HepG2 (cell line): ENCODE data around the gene PTPN2. TPM values are rescaled to one million over a fixed set of nuclear protein-coding genes. Genes with fewer than 3 reads are reported as not detected.

ENCODE experiments used
- ATAC-seq: fragments of 200-7000 bp; cut with Tn5 transposase; 3 replicates; pipeline ENCODE4 v1.9.1; 2020; ENCODE audit warnings: mild to moderate bottlenecking, moderate library complexity
- BruUV-seq: library from RNA; stranded (reverse); fragments of 400-500 nt; replicated peaks from 2 replicates; lab custom pipeline; 2021; lab: Mats Ljungman, UMichigan
- CTCF ChIA-PET: fragments of 300-600 bp; formaldehyde crosslinking; extraction: SDS; loops from one replicate; lab custom pipeline; 2021; ENCODE audit warnings: low total read pairs, inconsistent platforms, low intra/inter-chr PET ratio; lab: Yijun Ruan, JAX
- POLR2A ChIA-PET: fragments of 350-600 bp; sonication (Branson Sonifier 250); formaldehyde crosslinking; loops from one replicate; lab custom pipeline; 2020; ENCODE audit warnings: antibody characterized with exemption, inconsistent platforms; lab: Yijun Ruan, JAX
- DNase-seq: peaks from one replicate; pipeline ENCODE4 v3.0.0-alpha.2; 2015; ENCODE audit warnings: low spot score
- FAIRE-seq: peaks from 3 replicates; lab custom pipeline; 2011; peaks lifted over from hg19 to GRCh38; lab: Jason Lieb, UNC
- H2AFZ ChIP-seq: one replicate; pipeline ENCODE4 v1.6.1; 2011; ENCODE audit warnings: low read length, inconsistent platforms
- H3K27ac ChIP-seq: fragments of 300-600 bp; 3 replicates; pipeline ENCODE4 v1.8.0; 2011; ENCODE audit warnings: mixed run types, mild to moderate bottlenecking, mixed read lengths, low read length, inconsistent platforms; ENCODE audit not compliant: insufficient read depth; ENCODE audit errors: extremely low read length
- H3K27me3 ChIP-seq, 2 experiments: fragments of 200-600 bp in 1 of 2; 2 replicates in 1 of 2; 3 replicates in 1 of 2; pipeline versions ENCODE4 v1.6.0 to v1.8.0; 2011; ENCODE audit warnings: low read length in 2 of 2, mild to moderate bottlenecking in 2 of 2, moderate library complexity in 2 of 2, inconsistent platforms in 1 of 2; ENCODE audit not compliant: insufficient read depth in 2 of 2, control insufficient read depth in 1 of 2
- H3K36me3 ChIP-seq, 2 experiments: fragments of 200-600 bp in 1 of 2; replicated peaks in 1 of 2; 2 replicates in 1 of 2; 3 replicates in 1 of 2; pipeline versions ENCODE4 v1.5.1 to v1.8.0; 2011; ENCODE audit warnings: low read length in 2 of 2, inconsistent platforms in 1 of 2; ENCODE audit not compliant: insufficient read depth in 2 of 2, control insufficient read depth in 1 of 2
- H3K4me1 ChIP-seq: 2 replicates; pipeline ENCODE4 v1.5.1; 2012; ENCODE audit warnings: low read length, inconsistent platforms; ENCODE audit not compliant: insufficient read depth
- H3K4me2 ChIP-seq: 2 replicates; pipeline ENCODE4 v1.6.0; 2011; ENCODE audit warnings: low read depth, low read length, inconsistent platforms
- H3K4me3 ChIP-seq, 3 experiments: fragments of 200-600 bp in 1 of 3; sonication (generic), shearing (Covaris generic) in 1 of 3; replicated peaks in 1 of 3; 2 replicates each; pipeline ENCODE4 v1.5.1; 2011 to 2016; ENCODE audit warnings: low read length in 3 of 3, inconsistent platforms in 2 of 3, low read depth in 2 of 3, mild to moderate bottlenecking in 2 of 3, control low read depth in 1 of 3, mixed read lengths in 1 of 3; ENCODE audit not compliant: insufficient read depth in 1 of 3
- H3K79me2 ChIP-seq: one replicate; pipeline ENCODE4 v1.6.1; 2011; ENCODE audit warnings: low read length, inconsistent platforms; ENCODE audit not compliant: insufficient read depth
- H3K9ac ChIP-seq: 2 replicates; pipeline ENCODE4 v1.6.0; 2011; ENCODE audit warnings: mild to moderate bottlenecking, low read depth, low read length, inconsistent platforms; ENCODE audit not compliant: insufficient read depth
- H3K9me3 ChIP-seq: 2 replicates; pipeline ENCODE4 v1.5.1; 2012; ENCODE audit warnings: mild to moderate bottlenecking, low read length
- H4K20me1 ChIP-seq: 2 replicates; pipeline ENCODE4 v1.6.0; 2011; ENCODE audit warnings: inconsistent platforms, mild to moderate bottlenecking, low read length, moderate library complexity; ENCODE audit not compliant: insufficient read depth
- BRCA1 ChIP-seq: sonication (generic); formaldehyde crosslinking; IDR thresholded peaks from 2 replicates; pipeline ENCODE4 v1.4.0; 2020; ENCODE audit warnings: missing genetic modification reagents
- EHMT2 ChIP-seq: fragments of 200-600 bp; sonication (generic); IDR thresholded peaks from 2 replicates; pipeline ENCODE4 v1.7.0; 2017; ENCODE audit warnings: antibody characterized with exemption, low read depth, low read length, borderline replicate concordance
- FLYWCH1 ChIP-seq: sonication (generic); formaldehyde crosslinking; IDR thresholded peaks from 2 replicates; pipeline ENCODE4 v1.8.1; 2023; ENCODE audit warnings: mild to moderate bottlenecking, missing genetic modification reagents
- HOXA3 ChIP-seq: sonication (generic); formaldehyde crosslinking; IDR thresholded peaks from 2 replicates; pipeline ENCODE4 v1.5.0; 2020; ENCODE audit warnings: missing genetic modification reagents
- NR2F6 ChIP-seq, 2 experiments: IDR thresholded peaks; 2 replicates each; pipeline ENCODE4 v1.6.1; 2016; ENCODE audit warnings: antibody characterized with exemption in 1 of 2, mild to moderate bottlenecking in 1 of 2
- POLR2AphosphoS2 ChIP-seq: IDR thresholded peaks from 2 replicates; pipeline ENCODE4 v1.6.1; 2011; ENCODE audit warnings: low read depth, low read length, improper control_type of control experiment
- RARA ChIP-seq: IDR thresholded peaks from 2 replicates; pipeline ENCODE4 v1.6.1; 2016; ENCODE audit warnings: missing genetic modification reagents, missing compliant biosample characterization
- RFX5 ChIP-seq: IDR thresholded peaks from 2 replicates; pipeline ENCODE4 v1.6.1; 2011; ENCODE audit warnings: low read depth, low read length, improper control_type of control experiment
- SRF ChIP-seq: IDR thresholded peaks from 2 replicates; pipeline ENCODE4 v1.6.1; 2011; ENCODE audit warnings: mild to moderate bottlenecking, low read depth, low read length, moderate library complexity
- SSRP1 ChIP-seq: IDR thresholded peaks from 2 replicates; pipeline ENCODE4 v1.6.1; 2016; ENCODE audit warnings: control low read depth
- TEAD2 ChIP-seq: sonication (generic); formaldehyde crosslinking; IDR thresholded peaks from 2 replicates; pipeline ENCODE4 v1.9.0; 2021; ENCODE audit warnings: missing genetic modification reagents
- XBP1 ChIP-seq: sonication (generic); formaldehyde crosslinking; IDR thresholded peaks from 2 replicates; pipeline ENCODE4 v1.5.0; 2020; ENCODE audit warnings: missing genetic modification reagents
- ZNF264 ChIP-seq: sonication (generic); formaldehyde crosslinking; IDR thresholded peaks from 2 replicates; pipeline ENCODE4 v1.4.0; 2020; ENCODE audit warnings: missing genetic modification reagents
- ZNF350 ChIP-seq: sonication (generic); formaldehyde crosslinking; IDR thresholded peaks from 2 replicates; pipeline ENCODE4 v1.4.0; 2020; ENCODE audit warnings: mild to moderate bottlenecking, low read depth, missing genetic modification reagents, borderline replicate concordance
- ZNF558 ChIP-seq: sonication (generic); formaldehyde crosslinking; IDR thresholded peaks from 2 replicates; pipeline ENCODE4 v1.9.0; 2022; ENCODE audit warnings: mild to moderate bottlenecking, missing genetic modification reagents, borderline replicate concordance
- ZNF569 ChIP-seq: sonication (generic); formaldehyde crosslinking; IDR thresholded peaks from 2 replicates; pipeline ENCODE4 v1.5.0; 2020; ENCODE audit warnings: mild to moderate bottlenecking, missing genetic modification reagents, moderate library complexity, borderline replicate concordance
- ZNF7 ChIP-seq: IDR thresholded peaks from 2 replicates; pipeline ENCODE4 v1.6.1; 2016; ENCODE audit warnings: missing biosample characterization, missing genetic modification reagents
- ZNF746 ChIP-seq: sonication (generic); formaldehyde crosslinking; IDR thresholded peaks from 2 replicates; pipeline ENCODE4 v1.8.0; 2022; ENCODE audit warnings: mild to moderate bottlenecking, missing genetic modification reagents
- WGBS: methylation state at CpG from one replicate; pipeline ENCODE4 v1.1.6; 2017; ENCODE audit warnings: low lambda C conversion rate; 5-methylcytosine and 5-hydroxymethylcytosine counted together
- in situ Hi-C: cut with HindIII; loops from 2 replicates; pipeline ENCODE4 v1.10.0; 2017; ENCODE audit warnings: low pct_unique_long_range_greater_than_20kb; ENCODE audit not compliant: extremely low pct_ligation_motif_present
- intact Hi-C: fragments of 100-400 bp; cut with micrococcal nuclease; formaldehyde crosslinking; loops from one replicate; pipeline ENCODE4 v1.10.0; 2022; ENCODE audit not compliant: unreplicated experiment
- polyA plus RNA-seq, 8 experiments: library from polyadenylated mRNA; depleted of rRNA in 3 of 8; stranded (reverse) in 7 of 8; unstranded in 1 of 8; fragments of >200 nt; fragmentation: Illumina TruSeq in 4 of 8; extraction: Trizol in 4 of 8; gene quantifications; 2 replicates each; pipeline versions ENCODE4 v1.2.1 to v1.2.3, GENCODE V29; 2011 to 2016; ENCODE audit warnings: low read depth in 4 of 8, missing spikeins in 1 of 8, mixed read lengths in 1 of 8; ENCODE audit not compliant: insufficient read depth in 1 of 8
- total RNA-seq, 5 experiments: library from RNA; depleted of rRNA; stranded (reverse); fragments of >200 nt; fragmentation: Illumina TruSeq; extraction: Trizol; gene quantifications; 2 replicates each; pipeline ENCODE4 v1.2.3, GENCODE V29; 2016; ENCODE audit warnings: low read depth in 1 of 5
- TF ChIP-seq, protein P1 (sequence below): sonication (generic); formaldehyde crosslinking; IDR thresholded peaks from 2 replicates; pipeline ENCODE4 v1.9.0; 2021; ENCODE audit warnings: missing genetic modification reagents, mild to moderate bottlenecking, borderline replicate concordance
- TF ChIP-seq, protein P2 (sequence below): fragments of 450-650 bp; IDR thresholded peaks from 2 replicates; pipeline ENCODE4 v1.6.1; 2017
- TF ChIP-seq, protein P3 (sequence below): sonication (generic); formaldehyde crosslinking; conservative IDR thresholded peaks from 2 replicates; pipeline ENCODE4 v1.4.0; 2020; ENCODE audit warnings: missing genetic modification reagents

PTPN2 gene
- total and polyA plus RNA-seq, 2 of the 13 experiments (the other 11 are each of a cell fraction or from before 2014, with no cell fraction given) = 24.9 to 41.5 TPM

DNA sequence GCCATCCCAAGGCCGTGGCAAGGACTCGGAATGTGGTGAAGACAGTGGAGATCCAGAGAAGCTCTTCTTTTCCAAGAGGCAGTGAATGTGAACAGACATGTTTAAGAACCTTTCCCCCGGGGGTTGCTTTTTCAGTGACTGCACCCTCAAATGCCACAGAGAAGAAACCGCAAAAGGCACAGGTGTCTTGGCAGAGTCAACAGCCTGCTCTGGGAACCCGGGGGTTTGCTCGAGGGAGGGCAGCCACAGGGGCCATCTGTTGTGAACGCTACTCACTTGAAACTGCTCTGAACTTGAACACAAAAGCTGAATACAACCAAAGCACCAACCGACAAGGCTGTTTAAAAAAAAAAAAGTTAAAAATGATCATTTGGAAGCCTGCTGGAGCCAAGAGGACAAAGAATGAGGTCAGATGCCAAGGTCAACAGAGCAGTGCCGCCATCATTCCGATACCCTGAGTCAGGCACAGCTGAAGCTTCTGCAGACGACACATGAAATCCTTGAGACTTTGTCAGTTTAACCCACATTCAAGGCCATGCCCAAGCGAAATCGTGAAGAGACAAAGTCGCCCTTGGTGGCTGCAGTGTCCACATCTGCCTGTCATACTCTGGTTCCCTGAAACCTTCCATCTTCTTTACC, 133.8 kb downstream of the PTPN2 start (continued):
- TF ChIP-seq HOXA3 (CRISPR knock-in tag) (0 out of 2 replicates have a peak, but pooled peaks have one; percentile 17), ZNF558 (CRISPR knock-in tag) (no peak), NR2F6 (IDR thresholded peaks at IDR 0.05) (peak; percentile 47; the same call in 1 of the 2 replicates), NR2F6 (CRISPR knock-in tag; IDR thresholded peaks at IDR 0.05) (peak; percentile 37; the same call in 1 of the 2 replicates), RARA (CRISPR knock-in tag) (0 out of 2 replicates have a peak, but pooled peaks have one; percentile 14)

DNA sequence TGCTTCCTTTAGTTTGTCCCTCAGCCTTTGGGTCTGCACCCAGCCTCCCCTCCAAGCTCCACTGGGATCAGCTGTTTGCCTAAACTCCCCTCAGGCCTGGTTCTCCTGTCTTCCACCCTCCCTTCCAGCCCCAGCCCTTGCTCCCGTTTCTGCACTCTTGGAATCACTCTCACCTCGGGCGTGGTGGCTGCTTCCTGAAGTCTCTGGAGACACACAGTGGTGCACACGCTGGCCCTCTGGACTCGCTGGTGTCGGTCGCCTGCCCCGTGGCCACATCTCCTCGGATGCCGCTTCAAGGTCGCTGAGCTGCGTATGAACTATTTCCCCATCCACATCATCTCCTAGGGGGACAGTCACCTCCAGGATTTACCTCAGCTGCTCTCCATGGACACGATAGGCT, 134.9 kb downstream of the PTPN2 start:
- ChIA-PET POLR2A (interaction anchor here (1.0 kb wide), 1 partner anchor 19 kb away, joined by 3 read pairs; no protein-coding TSS in a partner anchor), CTCF (no interaction called here)
- intact Hi-C loops = no loop called here
- no peaks in the 10 kb centered on the region for H4K20me1 ChIP-seq
- no peak overlapping the region for H2AFZ ChIP-seq
- H3K9ac ChIP-seq = no peak overlapping the region
- H3K79me2 ChIP-seq = no peaks in the 10 kb centered on the region
- no peaks in the 10 kb centered on the region for H3K9me3 ChIP-seq
- DNase-seq (no peak), ATAC-seq (no peak), FAIRE-seq (no peak)
- BruUV-seq = no TSS peak
- no peaks in the 10 kb centered on the region for H3K27me3 ChIP-seq
- H3K27ac ChIP-seq = no peak overlapping the region
- 72% methylated on average over 13 of the region's 13 CpGs for WGBS
- in situ Hi-C loops = no loop called here
- peaks cover 26% of the 10 kb centered on the region for H3K4me1 ChIP-seq
- no peak overlapping the region for H3K4me2 ChIP-seq
- H3K4me3 ChIP-seq = no peak overlapping the region
- no peak for TF ChIP-seq XBP1 (CRISPR knock-in tag)
- TF ChIP-seq, protein P1, sequence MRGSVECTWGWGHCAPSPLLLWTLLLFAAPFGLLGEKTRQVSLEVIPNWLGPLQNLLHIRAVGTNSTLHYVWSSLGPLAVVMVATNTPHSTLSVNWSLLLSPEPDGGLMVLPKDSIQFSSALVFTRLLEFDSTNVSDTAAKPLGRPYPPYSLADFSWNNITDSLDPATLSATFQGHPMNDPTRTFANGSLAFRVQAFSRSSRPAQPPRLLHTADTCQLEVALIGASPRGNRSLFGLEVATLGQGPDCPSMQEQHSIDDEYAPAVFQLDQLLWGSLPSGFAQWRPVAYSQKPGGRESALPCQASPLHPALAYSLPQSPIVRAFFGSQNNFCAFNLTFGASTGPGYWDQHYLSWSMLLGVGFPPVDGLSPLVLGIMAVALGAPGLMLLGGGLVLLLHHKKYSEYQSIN = no peak
- no peak for TF ChIP-seq ZNF264
- no peak for TF ChIP-seq TEAD2 (CRISPR knock-in tag)
- TF ChIP-seq POLR2AphosphoS2 = no peak
- TF ChIP-seq ZNF746 (CRISPR knock-in tag) = no peak
- TF ChIP-seq RFX5 = no peak
- TF ChIP-seq EHMT2 = no peak
- TF ChIP-seq, protein P2, sequence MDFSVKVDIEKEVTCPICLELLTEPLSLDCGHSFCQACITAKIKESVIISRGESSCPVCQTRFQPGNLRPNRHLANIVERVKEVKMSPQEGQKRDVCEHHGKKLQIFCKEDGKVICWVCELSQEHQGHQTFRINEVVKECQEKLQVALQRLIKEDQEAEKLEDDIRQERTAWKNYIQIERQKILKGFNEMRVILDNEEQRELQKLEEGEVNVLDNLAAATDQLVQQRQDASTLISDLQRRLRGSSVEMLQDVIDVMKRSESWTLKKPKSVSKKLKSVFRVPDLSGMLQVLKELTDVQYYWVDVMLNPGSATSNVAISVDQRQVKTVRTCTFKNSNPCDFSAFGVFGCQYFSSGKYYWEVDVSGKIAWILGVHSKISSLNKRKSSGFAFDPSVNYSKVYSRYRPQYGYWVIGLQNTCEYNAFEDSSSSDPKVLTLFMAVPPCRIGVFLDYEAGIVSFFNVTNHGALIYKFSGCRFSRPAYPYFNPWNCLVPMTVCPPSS = no peak
- TF ChIP-seq, protein P3, sequence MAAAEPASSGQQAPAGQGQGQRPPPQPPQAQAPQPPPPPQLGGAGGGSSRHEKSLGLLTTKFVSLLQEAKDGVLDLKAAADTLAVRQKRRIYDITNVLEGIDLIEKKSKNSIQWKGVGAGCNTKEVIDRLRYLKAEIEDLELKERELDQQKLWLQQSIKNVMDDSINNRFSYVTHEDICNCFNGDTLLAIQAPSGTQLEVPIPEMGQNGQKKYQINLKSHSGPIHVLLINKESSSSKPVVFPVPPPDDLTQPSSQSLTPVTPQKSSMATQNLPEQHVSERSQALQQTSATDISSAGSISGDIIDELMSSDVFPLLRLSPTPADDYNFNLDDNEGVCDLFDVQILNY (CRISPR knock-in tag) = no peak
- TF ChIP-seq ZNF569 (CRISPR knock-in tag) = no peak
- TF ChIP-seq SSRP1 (CRISPR knock-in tag) = no peak
- no peak for TF ChIP-seq FLYWCH1 (CRISPR knock-in tag)
- no peak for TF ChIP-seq ZNF7
- TF ChIP-seq ZNF350 = no peak
- no peak for TF ChIP-seq SRF
- TF ChIP-seq BRCA1 (CRISPR knock-in tag) = no peak
- no peaks in the 10 kb centered on the region for H3K36me3 ChIP-seq
